Measurements from ENCODE around the gene LTC4S. TPM values are rescaled to one million over a fixed set of nuclear protein-coding genes. Genes with fewer than 3 reads are reported as not detected.
"Not testable (repeated sequence)": the region's sequence is repeated elsewhere in the genome, so short reads cannot be mapped to it uniquely, and the experiment has no call there.

Gene LTC4S
- polyA plus RNA-seq, 4 donors = 2.0 to 6.5 (median 5.3) TPM

DNA sequence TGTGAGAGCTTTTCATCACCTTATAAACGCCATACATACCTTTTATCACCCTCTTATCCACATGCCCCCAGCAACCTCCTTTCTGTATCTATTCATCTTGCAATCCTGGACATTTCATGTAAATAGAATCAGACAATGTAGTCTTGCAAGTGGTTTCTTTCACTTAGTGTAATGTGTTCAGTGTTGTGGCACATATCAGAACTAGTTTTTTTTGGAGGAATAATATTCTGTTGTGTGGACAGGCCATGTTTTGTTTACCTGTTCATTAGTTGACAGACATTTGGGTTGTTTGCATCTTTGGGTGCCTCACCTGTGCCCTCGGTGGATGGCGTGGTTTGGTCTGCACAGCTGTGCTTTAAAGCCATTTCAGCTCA lies 28.3 kb downstream of the LTC4S start:
- DNase-seq (ENCODE audit: low read depth in 4 of 4, low spot score in 2 of 4) = no peak

DNA sequence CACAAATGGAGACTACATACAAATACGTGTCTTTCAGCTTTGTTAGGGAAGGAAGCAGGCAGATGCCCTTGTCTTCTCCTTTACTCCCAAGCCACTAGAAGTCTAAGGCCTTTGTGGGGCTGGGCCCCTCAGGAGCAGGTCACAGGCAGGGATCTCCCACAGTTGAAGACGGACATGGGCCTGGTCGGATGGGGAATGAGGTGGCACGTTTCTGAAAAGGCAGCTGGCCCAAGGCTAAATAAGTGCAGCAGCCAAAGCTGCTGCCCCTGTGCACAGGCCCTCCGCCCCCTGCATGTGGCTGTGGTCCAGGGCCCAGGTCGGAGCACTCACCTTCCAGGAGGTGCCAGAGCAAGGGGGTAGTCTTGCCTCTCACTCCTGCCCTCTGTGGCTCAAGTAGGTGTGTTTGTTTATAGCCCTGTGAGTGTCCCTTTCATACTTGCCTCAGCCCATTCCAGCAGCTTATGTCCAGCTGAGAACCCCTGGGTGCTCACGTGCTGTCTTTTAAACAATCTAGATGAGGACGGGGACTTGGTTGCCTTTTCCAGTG lies 28.7 kb downstream of the LTC4S start:
- no peak for DNase-seq (ENCODE audit: low read depth in 4 of 4, low spot score in 2 of 4)

DNA sequence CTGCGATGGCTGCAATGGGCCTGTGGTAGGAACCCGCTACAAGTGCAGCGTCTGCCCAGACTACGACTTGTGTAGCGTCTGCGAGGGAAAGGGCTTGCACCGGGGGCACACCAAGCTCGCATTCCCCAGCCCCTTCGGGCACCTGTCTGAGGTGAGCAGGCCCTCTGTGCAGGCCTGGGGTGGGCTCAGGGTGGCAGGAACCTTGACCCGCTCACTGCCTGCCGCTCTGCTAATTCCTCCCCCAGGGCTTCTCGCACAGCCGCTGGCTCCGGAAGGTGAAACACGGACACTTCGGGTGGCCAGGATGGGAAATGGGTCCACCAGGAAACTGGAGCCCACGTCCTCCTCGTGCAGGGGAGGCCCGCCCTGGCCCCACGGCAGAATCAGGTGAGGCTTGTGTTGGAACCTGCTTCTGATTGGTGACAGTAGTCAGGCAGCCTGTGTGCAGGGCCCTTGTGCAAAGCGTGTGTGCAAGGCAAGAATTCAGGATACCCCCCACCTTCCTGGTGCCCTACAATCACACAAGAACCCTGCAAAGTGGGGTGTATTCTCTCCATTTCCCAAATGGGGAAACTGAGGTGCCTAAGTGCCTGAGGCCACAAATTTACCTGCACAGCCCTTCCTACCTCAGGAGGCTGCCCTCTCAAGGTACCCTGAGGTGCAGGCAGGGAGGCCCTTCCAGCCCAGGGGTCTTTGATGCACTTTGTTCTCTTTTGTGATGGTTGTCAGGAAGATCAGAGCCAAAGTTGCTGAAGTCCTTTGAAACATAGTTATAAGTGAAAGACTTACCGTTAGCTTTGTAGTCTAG lies 30.4 kb downstream of the LTC4S start:
- DNase-seq (ENCODE audit: low read depth in 4 of 4, low spot score in 2 of 4) = no peak

DNA sequence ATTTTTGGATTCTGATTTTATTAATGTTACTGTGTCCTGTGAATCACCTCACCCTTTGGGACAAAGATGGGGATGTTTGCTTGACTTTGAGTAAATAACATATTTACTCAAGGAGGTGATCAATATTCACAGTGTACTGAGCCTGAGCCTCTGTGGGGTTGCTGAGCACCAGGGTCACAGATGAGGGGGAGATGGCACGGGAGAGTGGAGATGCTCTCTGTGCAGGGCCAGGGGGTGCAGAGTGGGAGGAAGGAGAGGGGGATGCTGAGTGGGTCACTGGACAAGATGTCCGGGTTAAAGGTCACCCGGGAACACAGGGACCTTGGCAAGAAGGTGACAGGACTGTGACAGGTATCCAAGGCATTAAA lies 30.9 kb downstream of the LTC4S start:
- DNase-seq (ENCODE audit: low read depth in 4 of 4, low spot score in 2 of 4) = no peak

DNA sequence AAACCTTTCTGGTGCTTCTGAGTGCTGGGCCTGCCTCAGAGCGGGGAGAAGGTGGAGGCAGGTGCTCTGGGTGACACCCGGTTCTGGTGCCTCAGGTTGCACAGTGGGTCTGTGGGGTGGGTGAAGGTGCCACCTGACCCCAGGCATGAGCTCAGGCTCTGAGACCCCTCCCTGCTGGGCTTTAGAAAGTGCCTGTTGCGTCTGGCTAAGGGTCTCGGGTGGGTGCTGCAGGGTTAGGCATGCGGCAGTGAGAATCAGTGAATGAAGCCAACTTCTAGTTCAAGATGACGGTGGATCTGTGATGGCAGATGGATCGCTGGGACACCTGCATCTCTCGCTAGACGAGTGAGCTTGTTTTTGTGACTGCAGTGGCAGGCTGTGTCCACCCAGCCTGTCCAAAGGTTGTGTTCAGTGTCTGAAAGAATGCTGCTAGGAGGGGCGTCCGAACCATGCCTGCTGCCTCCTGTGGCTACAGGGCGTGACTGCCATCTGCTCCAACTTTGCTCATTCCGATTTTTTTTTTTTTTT lies 31.9 kb downstream of the LTC4S start:
- DNase-seq (ENCODE audit: low read depth in 4 of 4, low spot score in 2 of 4) = no peak

DNA sequence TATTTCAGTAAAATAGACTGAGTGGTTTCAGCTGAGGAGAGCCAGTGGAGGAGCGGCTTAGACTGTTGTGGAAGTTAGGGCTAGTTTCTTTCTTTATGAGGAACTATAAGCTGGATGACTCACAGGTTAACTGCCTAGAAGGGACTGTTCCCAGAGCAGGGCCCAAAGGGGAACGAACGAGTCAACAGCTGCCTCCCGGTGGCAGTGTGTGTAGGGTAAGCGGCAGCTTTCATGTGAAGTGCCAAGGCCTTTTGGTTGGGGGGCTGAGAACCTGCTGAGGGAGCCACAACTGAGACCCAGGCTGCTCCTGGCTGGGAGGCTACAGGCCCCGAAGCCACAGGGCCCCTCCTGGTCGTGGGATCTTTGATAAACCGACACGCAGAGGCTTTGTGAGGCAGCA lies 33.9 kb downstream of the LTC4S start:
- no peak for DNase-seq (ENCODE audit: low read depth in 4 of 4, low spot score in 2 of 4)

DNA sequence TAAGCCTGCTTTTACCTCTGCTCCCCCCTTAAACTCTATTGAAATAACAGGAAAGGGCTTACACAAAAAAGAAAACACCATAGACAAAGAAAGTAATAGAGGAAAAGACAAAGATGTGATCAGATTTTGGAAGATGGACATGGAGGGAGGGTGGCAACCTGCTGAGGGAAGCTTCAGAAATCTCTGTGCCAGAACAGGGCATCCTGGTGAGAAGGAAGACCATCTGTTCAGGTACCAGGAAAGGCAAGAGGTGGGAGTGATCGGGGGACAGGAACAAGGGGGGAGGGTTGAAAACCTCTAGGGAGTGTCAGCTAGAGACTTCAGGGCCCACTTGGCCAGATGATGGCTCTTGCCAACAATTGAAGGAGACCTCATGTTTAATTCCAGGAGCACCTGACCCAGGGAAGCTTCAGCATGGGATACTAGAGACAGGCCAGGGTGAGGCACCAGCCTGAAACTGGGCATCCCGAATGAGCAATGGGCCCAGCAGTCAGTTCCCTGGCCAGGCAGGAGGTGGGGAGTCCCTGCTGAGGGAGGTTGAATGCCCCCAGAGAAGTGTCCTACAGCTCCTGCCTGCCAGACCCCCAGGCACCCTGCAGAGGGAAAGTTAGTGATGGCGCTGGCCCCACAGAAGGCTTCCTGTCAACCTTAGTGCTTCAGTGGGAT lies 35.1 kb downstream of the LTC4S start:
- no peak for DNase-seq (ENCODE audit: low read depth in 4 of 4, low spot score in 2 of 4)

DNA sequence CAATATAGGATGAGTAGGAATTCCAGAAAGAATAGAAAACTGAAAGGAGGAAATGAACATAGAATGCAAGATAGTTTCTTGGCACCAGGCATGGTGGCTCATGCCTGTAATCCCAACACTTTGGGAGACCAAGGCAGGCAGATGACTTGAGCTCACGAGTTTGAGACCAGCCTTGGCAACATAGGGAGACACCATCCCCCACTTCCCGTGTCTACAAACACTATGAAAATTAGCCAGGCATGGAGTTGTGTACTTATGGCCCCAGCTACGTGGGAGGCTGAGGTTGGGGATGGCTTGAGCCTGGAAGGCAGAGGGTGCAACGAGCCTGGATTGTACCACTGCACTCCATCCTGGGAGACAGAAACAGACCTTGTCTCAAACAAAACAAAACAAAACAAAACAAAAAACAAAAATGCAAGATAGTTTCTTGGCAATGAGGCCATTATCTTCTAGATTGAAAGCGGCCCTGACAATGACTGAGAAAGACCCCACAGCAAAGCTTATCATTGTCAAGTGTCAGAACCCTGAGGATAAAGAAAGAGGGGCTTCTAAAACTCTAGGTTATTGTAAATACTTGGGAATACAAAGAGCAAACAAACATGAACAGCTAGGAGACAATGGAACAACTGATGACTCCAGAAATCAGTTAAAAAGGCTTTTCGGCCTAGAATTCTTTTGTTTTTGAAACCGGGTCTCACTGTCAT lies 36.1 kb downstream of the LTC4S start:
- DNase-seq (ENCODE audit: low read depth in 4 of 4, low spot score in 2 of 4) = no peak

DNA sequence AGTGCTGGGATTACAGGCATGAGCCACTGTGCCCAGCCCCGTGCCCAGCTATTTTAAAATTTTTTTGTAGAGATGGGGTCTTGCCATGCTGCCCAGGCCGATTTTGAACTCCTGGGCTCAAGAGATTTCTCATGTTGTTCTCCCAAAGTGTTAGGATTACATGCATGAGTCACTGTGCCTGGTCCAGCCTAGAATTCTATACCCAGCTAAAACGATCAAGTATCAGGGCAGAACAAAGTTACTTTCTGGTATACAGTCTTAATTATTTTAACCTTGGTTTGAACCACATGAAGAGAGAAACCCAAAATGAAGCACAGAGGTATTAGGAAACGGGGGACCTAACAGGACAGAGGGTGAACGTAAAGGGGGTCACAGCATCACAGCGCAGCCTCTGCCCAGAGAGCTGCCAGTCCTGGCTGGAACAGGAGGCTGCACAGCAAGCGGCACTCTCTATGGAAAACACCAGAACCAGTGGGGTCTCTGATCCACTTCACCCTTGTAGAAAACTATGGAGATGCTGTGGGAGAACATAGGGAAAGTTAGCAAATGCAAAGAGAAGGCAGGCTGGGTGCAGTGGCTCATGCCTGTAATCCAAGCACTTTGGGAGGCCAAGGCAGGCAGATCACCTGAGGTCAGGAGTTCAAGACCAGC lies 37.2 kb downstream of the LTC4S start:
- DNase-seq (ENCODE audit: low read depth in 4 of 4, low spot score in 2 of 4) = no peak

DNA sequence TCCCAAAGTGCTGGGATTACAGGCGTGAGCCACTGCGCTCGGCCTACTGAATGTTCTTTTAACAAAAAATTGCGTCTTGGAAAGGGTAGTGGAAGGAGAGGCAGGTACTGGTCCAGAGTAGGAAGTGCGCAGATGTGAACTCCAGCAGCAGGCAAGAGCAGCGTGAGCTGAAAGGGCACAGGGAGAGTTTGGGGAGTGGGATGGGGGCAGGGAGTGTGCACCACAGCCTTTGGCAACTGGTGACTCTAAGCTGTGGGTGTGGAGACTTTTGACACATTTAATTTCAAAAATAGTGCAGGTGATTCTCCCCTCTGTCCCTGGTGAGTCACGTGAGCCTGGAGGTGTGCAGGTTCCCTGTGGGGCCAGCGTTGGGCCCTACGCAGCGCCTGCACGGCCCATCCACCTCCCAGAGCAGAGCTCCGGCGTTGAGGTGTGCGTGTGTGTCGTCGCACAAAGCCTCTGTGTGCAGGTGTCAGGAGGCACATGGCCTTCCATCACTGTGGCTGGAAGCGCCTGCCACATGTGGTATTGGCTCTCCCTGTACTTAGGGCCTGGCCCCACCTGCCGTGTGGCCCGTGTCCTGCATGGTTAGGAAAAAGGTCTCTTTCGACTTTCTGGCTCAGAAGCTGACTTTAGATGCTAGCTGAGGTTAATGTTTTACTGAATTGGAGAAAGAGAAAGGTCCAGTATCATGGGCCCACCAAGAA lies 38.4 kb downstream of the LTC4S start:
- DNase-seq (ENCODE audit: low read depth in 4 of 4, low spot score in 2 of 4) = no peak

DNA sequence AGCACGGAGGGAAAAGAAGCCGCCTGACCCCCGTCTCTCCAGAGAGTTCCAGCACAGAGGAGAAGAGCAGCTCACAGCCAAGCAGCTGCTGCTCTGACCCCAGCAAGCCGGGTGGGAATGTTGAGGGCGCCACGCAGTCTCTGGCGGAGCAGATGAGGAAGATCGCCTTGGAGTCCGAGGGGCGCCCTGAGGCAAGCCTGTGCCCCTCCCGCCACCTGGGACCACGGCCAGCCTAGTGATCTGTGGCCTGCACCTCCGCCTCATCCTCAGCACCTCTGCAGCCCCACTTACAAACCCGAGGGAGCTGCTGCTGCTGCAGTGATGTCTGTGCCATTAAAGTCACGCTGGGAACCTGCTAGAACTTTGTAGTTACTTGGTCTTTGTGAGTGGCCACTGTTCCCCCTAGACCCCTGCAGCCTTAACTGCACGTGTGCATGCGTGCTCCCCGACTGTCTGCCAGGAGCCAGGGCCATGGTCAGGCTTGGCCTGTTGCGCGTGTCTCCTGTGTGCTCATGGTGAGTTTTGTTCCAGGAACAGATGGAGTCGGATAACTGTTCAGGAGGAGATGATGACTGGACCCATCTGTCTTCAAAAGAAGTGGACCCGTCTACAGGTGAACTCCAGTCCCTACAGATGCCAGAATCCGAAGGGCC lies 39.4 kb downstream of the LTC4S start:
- DNase-seq (ENCODE audit: low read depth in 4 of 4, low spot score in 2 of 4) = no peak

DNA sequence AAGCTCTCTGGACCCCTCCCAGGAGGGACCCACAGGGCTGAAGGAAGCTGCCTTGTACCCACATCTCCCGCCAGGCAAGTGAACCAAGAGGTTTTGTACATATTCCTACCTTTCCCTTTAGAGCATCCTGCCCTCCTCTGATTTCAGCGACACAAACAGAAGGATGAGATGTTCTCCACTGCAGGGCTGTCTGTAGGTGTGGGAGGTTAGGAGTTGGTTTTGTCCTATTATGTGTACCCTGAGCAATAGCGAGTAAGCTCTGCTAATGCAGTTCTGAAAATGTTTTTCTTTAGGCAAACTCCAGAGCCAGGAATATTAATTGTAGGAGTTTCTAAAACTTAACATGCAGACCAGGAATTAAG lies 39.9 kb downstream of the LTC4S start:
- DNase-seq (ENCODE audit: low read depth in 4 of 4, low spot score in 2 of 4) = no peak

DNA sequence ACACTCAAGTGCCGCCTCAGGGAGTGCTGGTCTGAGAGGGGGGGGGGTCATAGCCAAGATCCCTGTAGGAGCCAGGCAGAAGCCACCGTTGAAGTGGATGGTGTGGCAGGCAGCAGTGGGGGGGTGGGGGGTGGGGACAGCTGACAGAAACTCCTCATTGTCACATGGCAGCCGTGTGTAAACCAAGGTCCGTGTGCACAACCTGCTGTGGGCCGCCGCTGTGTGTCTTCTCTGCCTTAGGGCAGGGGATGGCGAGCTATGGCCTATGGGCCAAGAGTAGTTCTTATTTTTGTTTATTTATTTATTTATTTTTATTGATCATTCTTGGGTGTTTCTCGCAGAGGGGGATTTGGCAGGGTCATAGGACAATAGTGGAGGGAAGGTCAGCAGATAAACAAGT lies 40.3 kb downstream of the LTC4S start:
- no peak for DNase-seq (ENCODE audit: low read depth in 4 of 4, low spot score in 2 of 4)

DNA sequence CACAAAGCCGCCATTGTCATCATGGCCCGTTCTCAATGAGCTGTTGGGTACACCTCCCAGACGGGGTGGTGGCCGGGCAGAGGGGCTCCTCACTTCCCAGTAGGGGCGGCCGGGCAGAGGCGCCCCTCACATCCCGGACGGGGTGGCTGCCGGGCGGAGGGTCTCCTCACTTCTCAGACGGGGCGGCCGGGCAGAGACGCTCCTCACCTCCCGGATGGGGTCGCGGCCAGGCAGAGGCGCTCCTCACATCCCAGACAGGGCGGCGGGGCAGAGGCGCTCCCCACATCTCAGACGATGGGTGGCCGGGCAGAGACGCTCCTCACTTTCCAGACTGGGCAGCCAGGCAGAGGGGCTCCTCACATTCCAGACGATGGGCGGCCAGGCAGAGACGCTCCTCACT lies 41.1 kb downstream of the LTC4S start:
- not testable (repeated sequence) for DNase-seq (ENCODE audit: low read depth in 4 of 4, low spot score in 2 of 4)

DNA sequence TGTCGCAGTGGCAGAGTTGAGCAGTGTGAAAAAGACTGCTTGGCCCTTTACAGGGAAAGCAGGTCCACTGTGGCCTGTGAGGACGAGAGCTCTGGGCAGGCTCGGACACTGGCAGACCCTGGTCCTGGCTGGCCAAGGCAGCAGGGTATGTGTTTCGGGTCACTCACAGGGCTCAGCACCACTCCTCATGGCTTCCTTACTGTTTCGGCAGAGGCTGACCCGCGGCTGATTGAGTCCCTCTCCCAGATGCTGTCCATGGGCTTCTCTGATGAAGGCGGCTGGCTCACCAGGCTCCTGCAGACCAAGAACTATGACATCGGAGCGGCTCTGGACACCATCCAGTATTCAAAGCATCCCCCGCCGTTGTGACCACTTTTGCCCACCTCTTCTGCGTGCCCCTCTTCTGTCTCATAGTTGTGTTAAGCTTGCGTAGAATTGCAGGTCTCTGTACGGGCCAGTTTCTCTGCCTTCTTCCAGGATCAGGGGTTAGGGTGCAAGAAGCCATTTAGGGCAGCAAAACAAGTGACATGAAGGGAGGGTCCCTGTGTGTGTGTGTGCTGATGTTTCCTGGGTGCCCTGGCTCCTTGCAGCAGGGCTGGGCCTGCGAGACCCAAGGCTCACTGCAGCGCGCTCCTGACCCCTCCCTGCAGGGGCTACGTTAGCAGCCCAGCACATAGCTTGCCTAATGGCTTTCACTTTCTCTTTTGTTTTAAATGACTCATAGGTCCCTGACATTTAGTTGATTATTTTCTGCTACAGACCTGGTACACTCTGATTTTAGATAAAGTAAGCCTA lies 42.6 kb downstream of the LTC4S start:
- DNase-seq (ENCODE audit: low read depth in 4 of 4, low spot score in 2 of 4) = no peak

DNA sequence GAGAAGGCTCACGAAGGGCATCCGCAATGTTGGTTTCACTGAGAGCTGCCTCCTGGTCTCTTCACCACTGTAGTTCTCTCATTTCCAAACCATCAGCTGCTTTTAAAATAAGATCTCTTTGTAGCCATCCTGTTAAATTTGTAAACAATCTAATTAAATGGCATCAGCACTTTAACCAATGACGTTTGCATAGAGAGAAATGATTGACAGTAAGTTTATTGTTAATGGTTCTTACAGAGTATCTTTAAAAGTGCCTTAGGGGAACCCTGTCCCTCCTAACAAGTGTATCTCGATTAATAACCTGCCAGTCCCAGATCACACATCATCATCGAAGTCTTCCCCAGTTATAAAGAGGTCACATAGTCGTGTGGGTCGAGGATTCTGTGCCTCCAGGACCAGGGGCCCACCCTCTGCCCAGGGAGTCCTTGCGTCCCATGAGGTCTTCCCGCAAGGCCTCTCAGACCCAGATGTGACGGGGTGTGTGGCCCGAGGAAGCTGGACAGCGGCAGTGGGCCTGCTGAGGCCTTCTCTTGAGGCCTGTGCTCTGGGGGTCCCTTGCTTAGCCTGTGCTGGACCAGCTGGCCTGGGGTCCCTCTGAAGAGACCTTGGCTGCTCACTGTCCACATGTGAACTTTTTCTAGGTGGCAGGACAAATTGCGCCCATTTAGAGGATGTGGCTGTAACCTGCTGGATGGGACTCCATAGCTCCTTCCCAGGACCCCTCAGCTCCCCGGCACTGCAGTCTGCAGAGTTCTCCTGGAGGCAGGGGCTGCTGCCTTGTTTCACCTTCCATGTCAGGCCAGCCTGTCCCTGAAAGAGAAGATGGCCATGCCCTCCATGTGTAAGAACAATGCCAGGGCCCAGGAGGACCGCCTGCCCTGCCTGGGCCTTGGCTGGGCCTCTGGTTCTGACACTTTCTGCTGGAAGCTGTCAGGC lies 43.6 kb downstream of the LTC4S start:
- DNase-seq (ENCODE audit: low read depth in 4 of 4, low spot score in 2 of 4) = no peak

DNA sequence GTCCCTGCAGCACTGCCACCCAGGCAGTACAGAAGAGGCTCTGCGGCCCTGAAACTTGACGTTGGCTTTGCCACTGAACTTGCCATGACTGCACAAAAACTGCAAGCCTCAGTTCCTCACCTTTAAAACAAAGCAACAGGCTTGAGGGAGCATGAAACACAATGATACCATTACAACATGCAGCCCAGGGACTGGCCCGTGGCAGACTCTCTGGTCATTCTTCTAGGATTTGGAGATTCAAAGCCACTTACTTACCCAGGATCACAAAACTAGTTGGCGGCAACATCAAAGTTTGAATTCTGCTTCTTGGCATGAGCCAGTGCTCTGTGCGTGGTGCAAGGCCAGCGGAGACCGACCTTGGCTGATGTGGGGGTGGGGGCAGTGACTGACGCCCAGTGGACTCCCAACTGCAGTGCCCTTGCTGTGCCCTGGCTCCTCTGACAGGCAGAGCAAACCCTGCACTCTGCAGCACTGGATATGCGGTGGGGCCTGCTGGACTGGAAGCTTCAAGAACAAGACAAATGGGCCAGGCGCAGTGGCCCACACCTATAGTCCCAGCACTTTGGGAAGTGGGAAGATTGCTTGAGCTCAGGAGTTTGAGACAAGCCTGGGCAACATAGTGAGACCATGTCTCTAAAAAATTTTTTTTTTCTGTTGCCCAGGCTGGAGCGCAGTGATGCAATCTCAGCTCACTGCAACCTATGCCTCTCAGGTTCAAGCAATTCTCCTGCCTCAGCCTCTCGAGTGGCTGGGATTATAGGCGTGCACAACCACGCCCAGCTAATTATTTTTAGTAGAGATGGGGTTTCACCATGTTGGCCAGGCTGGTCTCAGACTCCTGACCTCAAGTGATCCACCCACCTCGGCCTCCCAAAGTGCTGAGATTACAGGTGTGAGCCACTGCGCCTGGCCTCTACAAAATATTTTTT lies 45.8 kb downstream of the LTC4S start:
- DNase-seq (ENCODE audit: low read depth in 4 of 4, low spot score in 2 of 4) = no peak

Measured in left renal cortex interstitium (tissue), 4 donors.